Measurements from ENCODE around the gene FAM107B.
"Not testable (repeated sequence)": the region's sequence is repeated elsewhere in the genome, so short reads cannot be mapped to it uniquely, and the experiment has no call there.

The FAM107B gene

GRCh38 chr10:14820010-14820774 lies 45.5 kb upstream of the FAM107B start:
- H3K27me3 ChIP-seq, result no peaks in the 10 kb centered on the region
- no peak overlapping the region for H3K4me3 ChIP-seq
- no peaks in the 10 kb centered on the region for H3K36me3 ChIP-seq
- TF ChIP-seq CTCF (IDR thresholded peaks at IDR 0.05), result no peak
- H3K4me1 ChIP-seq, result peaks cover 0 to 8% (median 2%) of the 10 kb centered on the region in 4 donors
- H3K9me3 ChIP-seq, result no peaks in the 10 kb centered on the region
- intact Hi-C loops (cut with DNase I; ENCODE audit: low total_unique reads), result loop anchor here (5.0 kb wide), 2 partner anchors 283 to 323 kb away; no protein-coding TSS in a partner anchor
- H3K27ac ChIP-seq, result no peak overlapping the region
- DNase-seq, result no peak

- DNase-seq; H3K4me1 ChIP-seq; intact Hi-C loops (cut with DNase I; ENCODE audit: low total_unique reads); H3K27ac ChIP-seq; H3K36me3 ChIP-seq; H3K4me3 ChIP-seq; H3K27me3 ChIP-seq; H3K9me3 ChIP-seq: not testable (repeated sequence)
Observed at GRCh38 chr10:14816717-14817116, 42.0 kb upstream of the FAM107B start.

GRCh38 chr10:14815681-14816080 lies 41.0 kb upstream of the FAM107B start:
- Histone ChIP-seq H3K9me3 (no peaks in the 10 kb centered on the region), H3K27ac (no peak overlapping the region), H3K27me3 (no peaks in the 10 kb centered on the region), H3K4me3 (no peak overlapping the region), H3K4me1 (peaks cover 0 to 8% (median 2%) of the 10 kb centered on the region in 4 donors), H3K36me3 (no peaks in the 10 kb centered on the region)
- intact Hi-C loops (cut with DNase I; ENCODE audit: low total_unique reads), result no loop called here
- no peak for DNase-seq
- TF ChIP-seq CTCF (IDR thresholded peaks at IDR 0.05), result no peak

GRCh38 chr10:14812271-14812670 lies 37.6 kb upstream of the FAM107B start:
- no peak for TF ChIP-seq CTCF (IDR thresholded peaks at IDR 0.05)
- no peak overlapping the region for H3K27ac ChIP-seq
- intact Hi-C loops (cut with DNase I; ENCODE audit: low total_unique reads), result no loop called here
- no peaks in the 10 kb centered on the region for H3K36me3 ChIP-seq
- H3K4me1 ChIP-seq, result no peaks in the 10 kb centered on the region
- DNase-seq, result no peak
- H3K9me3 ChIP-seq, result no peaks in the 10 kb centered on the region
- H3K27me3 ChIP-seq, result no peaks in the 10 kb centered on the region
- H3K4me3 ChIP-seq, result no peak overlapping the region

GRCh38 chr10:14810969-14811953 lies 36.6 kb upstream of the FAM107B start:
- H3K27ac ChIP-seq, result no peak overlapping the region
- no peak for TF ChIP-seq CTCF (IDR thresholded peaks at IDR 0.05)
- H3K27me3 ChIP-seq, result no peaks in the 10 kb centered on the region
- H3K4me3 ChIP-seq, result no peak overlapping the region
- no peaks in the 10 kb centered on the region for H3K9me3 ChIP-seq
- no peaks in the 10 kb centered on the region for H3K36me3 ChIP-seq
- intact Hi-C loops (cut with DNase I; ENCODE audit: low total_unique reads), result no loop called here
- no peaks in the 10 kb centered on the region for H3K4me1 ChIP-seq
- DNase-seq, result no peak

- DNase-seq, result no peak
- TF ChIP-seq CTCF (IDR thresholded peaks at IDR 0.05), result no peak
- Histone ChIP-seq H3K36me3 (no peaks in the 10 kb centered on the region), H3K27me3 (no peaks in the 10 kb centered on the region), H3K4me1 (no peaks in the 10 kb centered on the region), H3K9me3 (no peaks in the 10 kb centered on the region), H3K27ac (no peak overlapping the region), H3K4me3 (no peak overlapping the region)
- intact Hi-C loops (cut with DNase I; ENCODE audit: low total_unique reads), result no loop called here
Observed at GRCh38 chr10:14806318-14806717, 31.6 kb upstream of the FAM107B start.

Data from tibial artery (tissue), 4 donors.